Non-pigmented ciliary epithelial cell (primary cell): ENCODE measurements around the gene SUFU.
"Not testable (repeated sequence)": the region's sequence is repeated elsewhere in the genome, so short reads cannot be mapped to it uniquely, and the experiment has no call there.

Experiments
- DNase-seq: peaks from one replicate; pipeline ENCODE4 v3.0.0-alpha.2; 2010; ENCODE audit warnings: low read depth

The SUFU gene

GRCh38 chr10:102514487-102515311, 10.9 kb downstream of the SUFU start:
- no peak for DNase-seq

- no peak for DNase-seq
Observed at GRCh38 chr10:102515724-102516123, 12.0 kb downstream of the SUFU start.

- peak; percentile 68 for DNase-seq
Observed at GRCh38 chr10:102517553-102517952, 13.8 kb downstream of the SUFU start.

GRCh38 chr10:102519246-102519825, 15.6 kb downstream of the SUFU start:
- no peak for DNase-seq

GRCh38 chr10:102522874-102523249, 19.1 kb downstream of the SUFU start:
- no peak for DNase-seq

GRCh38 chr10:102523250-102524029, 19.7 kb downstream of the SUFU start:
- DNase-seq = no peak

- no peak for DNase-seq
Observed at GRCh38 chr10:102524746-102525145, 21.0 kb downstream of the SUFU start.

GRCh38 chr10:102527546-102527945, 23.8 kb downstream of the SUFU start:
- no peak for DNase-seq

- DNase-seq = no peak
Observed at GRCh38 chr10:102534333-102534732, 30.6 kb downstream of the SUFU start.

- not testable (repeated sequence) for DNase-seq
Observed at GRCh38 chr10:102534966-102535365, 31.2 kb downstream of the SUFU start.

- no peak for DNase-seq
Observed at GRCh38 chr10:102535481-102536147, 31.8 kb downstream of the SUFU start.

- no peak for DNase-seq
Observed at GRCh38 chr10:102537367-102537766, 33.6 kb downstream of the SUFU start.

GRCh38 chr10:102537948-102538347, 34.2 kb downstream of the SUFU start:
- DNase-seq = no peak

GRCh38 chr10:102538811-102539210, 35.0 kb downstream of the SUFU start:
- no peak for DNase-seq

- no peak for DNase-seq
Observed at GRCh38 chr10:102540023-102540422, 36.3 kb downstream of the SUFU start.

- DNase-seq = no peak
Observed at GRCh38 chr10:102542800-102543418, 39.1 kb downstream of the SUFU start.

- no peak for DNase-seq
Observed at GRCh38 chr10:102545265-102545871, 41.6 kb downstream of the SUFU start.

- DNase-seq = no peak
Observed at GRCh38 chr10:102545997-102546396, 42.2 kb downstream of the SUFU start.

GRCh38 chr10:102546606-102547320, 43.0 kb downstream of the SUFU start:
- no peak for DNase-seq

GRCh38 chr10:102549549-102549948, 45.8 kb downstream of the SUFU start:
- no peak for DNase-seq
